HG02642 (cell line): Measurements from ENCODE around the gene LYZL1.
"Not testable (repeated sequence)": the region's sequence is repeated elsewhere in the genome, so short reads cannot be mapped to it uniquely, and the experiment has no call there.

Experiments used
- ATAC-seq: cut with Tn5 transposase; IDR thresholded peaks from one replicate; pipeline ENCODE4 v1.9.1; 2021; ENCODE audit warnings: mild to moderate bottlenecking; ENCODE audit not compliant: unreplicated experiment, poor library complexity

LYZL1 gene

DNA sequence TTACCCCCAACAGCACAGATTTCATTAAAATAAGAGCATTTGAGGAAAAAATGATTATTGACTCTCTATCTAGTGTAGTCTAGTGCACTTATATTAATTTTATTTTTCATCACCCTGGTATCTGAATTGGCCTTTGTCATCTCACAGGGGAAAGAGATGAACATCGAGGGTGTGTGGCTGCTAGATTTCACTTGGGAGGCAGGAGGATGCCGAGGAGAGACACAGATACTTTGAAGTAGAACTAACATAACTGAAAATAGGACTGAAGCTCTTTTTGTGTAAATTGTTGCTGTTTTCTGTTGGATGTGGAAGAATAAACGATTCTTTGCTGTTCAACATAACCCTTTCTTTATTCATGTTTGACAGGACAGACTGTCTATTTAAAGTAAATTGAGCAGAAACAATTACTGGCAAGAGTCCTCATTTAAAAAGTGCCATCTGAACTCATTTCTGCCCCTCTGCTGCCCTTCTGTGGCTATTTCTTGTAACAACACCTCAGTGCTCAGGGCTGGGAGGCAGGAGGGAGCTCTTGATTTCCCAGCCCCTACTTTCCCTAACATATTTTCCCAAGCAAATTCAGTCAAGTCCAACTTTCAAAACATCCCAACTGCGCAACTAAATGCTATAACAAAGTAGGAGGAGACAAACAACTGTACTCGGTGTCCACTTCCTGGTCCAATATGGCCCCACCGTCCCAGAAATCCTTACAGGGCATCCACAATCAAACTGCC, 15.6 kb downstream of the LYZL1 start:
- ATAC-seq, result no peak

DNA sequence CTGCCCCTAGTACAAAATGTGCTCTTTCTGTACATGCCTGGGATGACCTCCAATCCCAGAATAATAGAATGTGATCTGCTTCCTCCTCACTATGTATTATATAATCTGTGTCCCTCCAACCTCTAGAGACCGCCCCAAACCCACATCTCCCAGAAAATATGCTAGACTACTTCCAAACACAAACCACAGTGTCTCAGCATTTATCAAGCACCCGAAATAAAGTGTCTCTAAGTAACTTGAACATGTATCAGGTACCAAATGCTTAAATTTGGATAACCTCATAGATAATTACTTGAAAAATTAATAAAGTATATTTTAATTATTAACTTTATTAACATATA, 16.1 kb downstream of the LYZL1 start:
- no peak for ATAC-seq

DNA sequence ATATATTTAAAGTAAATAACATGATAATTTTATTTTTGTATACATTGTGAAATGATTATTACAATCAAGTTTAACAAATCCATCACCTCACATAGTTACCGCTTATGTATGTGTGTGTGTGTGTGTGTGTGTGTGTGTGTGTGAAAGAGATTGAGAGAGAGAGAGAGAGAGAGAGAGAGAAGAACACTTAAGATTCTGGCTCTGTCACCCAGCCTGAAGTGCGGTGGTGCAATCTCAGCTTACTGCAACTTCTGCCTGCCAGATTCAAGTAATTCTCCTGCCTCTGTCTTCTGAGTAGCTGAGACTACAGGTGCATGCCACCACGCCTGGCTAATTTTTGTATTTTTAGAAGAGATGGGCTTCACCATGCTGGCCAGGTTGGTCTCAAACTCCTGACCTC, 17.8 kb downstream of the LYZL1 start:
- ATAC-seq, result no peak

DNA sequence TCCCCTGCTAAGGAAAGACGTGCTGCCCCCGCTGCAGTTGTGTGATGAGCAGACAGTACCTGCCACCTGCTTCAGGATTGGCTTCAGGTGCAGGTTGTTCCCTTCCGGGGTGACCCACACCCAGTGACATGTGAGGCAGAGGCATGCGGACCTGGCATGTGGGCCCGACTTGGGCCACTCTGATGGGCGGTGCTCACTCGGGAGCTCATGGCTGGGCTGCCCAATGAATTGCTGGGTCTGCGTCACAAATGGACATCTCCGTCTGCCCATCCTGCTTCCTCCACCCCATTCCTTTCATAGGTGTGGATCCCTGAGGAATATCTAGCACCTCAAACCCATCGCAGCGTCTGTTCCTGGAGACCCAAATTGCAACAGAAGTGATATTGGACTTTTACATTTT, 19.3 kb downstream of the LYZL1 start:
- not testable (repeated sequence) for ATAC-seq

DNA sequence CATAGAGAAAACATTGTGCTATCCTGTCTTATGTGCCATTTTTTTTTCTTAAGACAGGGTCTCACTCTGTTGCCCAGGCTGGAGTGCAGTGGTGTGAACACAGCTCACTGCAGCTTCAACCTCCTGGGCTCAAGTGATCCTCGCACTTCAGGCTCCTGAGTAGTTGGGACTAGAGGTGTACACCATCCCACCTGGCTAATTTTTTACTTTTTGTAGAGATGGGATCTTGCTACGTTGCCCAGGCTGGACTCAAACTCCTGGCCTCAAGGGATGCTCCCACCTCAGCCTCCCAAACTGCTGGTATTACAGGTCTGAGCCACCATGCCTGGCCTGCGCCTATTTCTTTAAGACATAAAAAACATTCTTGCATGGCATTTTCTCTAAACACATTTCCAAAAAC, 20.6 kb downstream of the LYZL1 start:
- ATAC-seq, result no peak

DNA sequence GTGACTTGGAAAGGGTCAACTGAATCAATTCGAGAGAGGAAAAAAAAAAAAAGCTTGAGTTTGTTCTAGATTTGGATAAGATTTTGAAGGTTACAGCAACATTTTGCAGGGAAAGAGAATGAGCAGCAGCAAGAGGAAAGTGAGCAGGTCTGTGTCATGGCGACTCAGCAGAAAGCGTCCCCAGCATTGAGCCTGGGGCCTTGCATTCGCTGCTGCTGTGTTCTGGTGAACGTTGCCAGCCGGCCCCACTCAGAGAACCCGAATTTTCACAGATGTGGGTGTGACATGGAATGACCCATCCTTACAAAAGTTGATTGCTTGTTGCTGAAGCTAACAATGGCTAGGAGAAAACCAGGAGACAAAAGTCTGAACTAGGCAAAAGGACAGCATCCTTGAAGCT, 21.6 kb downstream of the LYZL1 start:
- not testable (repeated sequence) for ATAC-seq

DNA sequence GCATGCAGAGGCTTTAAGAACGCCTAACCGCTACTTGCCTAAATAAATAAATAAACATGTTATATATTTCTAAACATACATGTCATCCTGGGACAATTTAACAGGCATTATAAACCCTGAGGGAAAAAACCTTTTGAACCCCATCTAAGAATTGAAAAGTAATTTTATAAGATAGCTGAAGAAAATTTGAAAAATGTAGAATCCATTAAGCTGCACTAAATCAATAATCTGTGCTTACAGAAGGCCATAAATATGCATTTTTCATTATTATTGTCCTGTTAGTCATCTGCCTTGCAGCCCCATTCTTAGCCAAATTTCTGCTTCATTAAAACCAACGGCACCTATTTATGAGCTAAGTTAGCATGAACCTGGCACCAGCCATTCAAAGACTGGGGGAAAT, 24.2 kb downstream of the LYZL1 start:
- no peak for ATAC-seq

DNA sequence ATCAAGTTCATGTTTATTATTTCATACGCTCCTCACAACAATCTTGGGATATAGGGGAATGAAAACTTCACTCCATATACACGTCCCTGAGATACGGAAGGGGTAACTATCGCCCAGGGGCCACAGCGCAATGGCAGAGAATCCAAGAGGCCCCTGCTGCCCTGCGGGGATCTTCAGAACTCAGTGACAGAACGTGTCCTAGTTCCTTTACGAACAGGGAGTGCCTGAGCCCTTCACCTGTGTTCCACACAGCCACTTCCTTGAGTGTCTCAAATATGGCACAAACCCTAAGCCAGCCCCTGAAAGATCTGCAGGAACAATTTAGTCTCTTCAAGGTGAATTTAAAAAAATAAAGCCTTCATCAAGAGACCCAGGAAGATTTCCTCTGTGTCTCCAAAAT, 25.9 kb downstream of the LYZL1 start:
- no peak for ATAC-seq

DNA sequence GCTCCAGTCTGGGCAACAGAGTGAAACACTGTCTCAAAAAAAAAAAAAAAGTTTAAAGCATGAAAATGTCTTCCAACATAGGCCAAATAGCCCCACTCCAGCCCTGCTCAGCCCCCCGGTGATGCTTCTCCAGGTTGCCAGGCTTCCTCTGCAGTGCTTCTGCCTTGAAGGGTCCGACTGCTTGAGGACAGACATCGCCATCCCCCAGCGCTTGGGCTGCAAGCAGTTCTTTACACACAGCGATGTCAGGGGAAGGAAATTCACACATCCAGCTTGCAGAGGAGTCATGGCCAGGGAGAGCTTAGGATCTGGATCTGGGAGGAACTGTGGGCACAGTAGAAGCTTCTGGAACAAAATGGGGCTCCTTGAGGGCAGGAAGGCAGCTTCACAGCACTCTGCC, 26.9 kb downstream of the LYZL1 start:
- ATAC-seq, result no peak

DNA sequence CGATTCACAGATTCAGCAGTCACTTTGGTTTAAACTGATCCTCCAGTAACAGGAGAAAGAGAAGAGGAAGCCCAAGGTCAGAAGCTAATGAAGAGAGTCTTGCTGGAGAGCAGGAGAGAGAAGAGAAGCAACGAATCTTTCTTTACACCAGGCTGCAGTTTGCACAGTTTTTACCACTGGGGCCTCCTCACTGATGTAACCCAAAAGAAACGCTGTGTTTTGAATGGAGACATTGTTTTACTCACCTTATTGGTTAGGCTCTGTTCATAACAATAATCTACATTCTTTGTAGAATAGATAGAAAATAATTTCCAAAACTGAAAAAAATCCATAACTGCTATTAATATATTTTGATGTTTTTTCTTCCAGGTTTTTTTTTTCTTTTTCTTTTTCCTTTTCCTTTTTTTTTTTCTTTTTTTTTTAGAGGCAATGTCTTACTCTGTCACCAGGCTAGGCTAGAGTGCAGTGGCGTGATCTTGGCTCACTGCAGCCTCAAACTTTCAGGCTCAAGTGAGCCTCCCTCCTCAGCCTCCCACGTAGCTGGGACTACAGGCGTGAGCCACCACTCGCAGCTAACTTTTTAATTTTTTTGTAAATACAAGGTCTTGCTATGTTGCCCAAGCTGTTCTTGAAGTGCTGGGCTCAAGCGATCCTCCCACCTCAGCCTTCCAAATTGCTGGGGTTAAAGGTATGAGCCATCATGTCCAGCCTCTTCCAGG, 27.6 kb downstream of the LYZL1 start:
- no peak for ATAC-seq

DNA sequence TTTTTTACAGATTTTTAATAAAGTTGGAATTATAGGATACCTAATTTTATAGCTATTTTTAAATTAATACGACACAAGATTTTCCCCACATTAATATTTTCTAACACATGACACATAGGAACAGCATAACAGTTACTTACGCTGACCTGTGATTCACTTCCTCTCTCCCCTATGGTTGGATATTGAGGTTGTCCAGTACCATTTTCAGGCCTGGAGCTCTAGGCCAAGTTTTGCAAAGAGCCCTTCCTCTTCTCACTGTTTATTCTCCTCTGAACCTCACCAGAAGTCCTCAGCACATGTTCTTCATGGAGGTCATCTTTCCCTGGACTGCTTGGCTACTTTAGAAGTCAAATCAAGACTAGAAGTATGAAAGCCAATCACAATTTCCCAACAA, 28.2 kb downstream of the LYZL1 start:
- no peak for ATAC-seq

DNA sequence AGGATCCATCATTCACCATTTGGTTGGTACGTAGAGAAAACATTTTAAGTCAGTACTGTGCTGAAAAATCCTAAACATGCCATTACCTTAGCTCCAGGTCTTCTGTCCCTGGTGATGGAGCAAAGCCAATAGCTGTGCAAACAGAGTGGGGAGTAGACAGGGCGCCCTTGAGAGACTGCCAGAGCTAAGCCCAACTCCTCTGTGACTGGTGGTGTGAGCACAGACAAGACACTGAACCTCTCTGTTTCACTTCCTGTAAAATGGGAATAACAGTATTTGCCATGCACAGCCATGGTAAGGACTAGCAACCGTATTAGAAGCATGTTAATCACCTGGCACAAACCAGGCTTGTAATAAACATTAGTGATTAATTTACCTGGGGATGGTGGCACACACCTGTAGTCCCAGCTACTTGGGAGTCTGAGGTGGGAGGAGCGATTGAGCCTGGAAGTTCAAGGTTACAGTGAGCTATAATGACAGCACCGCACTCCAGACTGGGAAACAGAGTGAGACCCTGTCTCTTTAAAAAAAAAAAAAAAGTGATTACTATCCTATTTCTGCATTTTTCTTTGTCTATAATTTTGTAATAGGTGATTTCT, 28.7 kb downstream of the LYZL1 start:
- ATAC-seq, result no peak

DNA sequence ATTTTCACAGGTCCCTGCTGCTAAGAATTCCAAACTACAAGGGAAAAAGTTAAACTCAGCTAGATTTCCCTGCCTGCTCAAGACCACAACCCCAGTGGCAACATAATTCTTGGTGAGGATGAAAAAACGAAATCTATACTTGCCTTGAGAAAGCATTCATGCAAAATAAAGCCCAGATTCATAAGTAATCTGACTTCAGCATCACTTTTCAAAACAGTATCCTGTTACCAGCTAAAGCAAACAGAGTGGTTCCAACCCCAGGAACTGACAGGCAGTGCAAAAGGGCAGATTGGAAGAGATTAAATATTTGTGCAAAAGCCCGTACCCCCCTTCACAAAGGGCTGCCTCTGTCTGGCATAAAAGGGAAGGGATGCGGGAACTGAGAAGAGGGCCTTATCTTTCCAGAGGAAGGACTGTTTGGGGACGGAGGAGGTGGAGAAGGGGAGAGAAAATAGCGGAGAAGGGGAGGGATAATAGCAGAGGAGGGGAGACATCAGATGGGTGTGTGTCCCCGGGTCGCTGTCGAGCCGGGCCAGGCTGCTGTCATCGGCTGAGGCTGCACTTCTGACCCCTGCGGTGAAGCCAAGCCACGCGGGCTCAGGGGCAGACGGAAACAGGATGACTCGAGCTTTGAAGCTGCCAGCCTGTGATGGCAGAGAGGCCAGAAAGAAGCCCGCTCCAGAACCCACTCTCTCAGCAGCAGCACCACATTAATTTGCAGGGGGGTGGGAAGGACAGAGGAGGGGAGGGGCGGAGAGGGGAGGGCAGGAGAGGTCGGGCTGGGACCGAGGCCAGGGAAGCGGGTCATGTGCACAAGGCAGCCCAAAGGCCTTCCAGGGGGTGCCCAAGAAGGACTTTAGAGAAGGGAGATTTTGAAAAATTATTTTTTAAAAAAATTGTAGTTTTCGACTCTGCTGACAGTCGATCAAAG, 29.5 kb downstream of the LYZL1 start:
- ATAC-seq, result not testable (repeated sequence)

DNA sequence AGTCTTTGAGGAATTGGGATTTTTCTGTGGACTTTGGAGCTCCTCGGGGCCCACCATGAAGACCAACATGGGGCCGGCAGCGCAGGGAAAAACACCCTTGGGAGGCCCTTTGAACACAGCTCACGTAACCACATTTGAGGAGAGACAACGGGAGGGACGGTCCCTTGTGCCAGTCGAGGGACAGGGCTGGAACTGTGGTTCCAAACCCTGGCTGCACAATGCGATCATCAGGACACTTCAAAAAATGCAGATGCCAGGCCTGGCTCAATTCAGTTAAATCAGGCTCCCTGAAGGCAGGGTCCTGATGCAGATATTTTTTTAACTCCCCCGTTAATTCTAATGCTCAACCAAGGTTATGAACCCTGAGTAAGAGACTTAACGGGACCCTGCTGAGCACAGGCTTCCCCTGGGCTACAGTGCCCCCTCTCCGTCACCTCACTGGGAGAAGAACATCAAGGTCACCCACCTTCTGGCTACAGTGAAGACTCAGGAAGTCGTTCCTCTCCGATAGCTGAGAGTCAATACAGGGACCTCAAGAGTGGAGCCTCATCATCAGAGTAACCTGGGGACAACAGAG, 30.4 kb downstream of the LYZL1 start:
- ATAC-seq, result no peak

DNA sequence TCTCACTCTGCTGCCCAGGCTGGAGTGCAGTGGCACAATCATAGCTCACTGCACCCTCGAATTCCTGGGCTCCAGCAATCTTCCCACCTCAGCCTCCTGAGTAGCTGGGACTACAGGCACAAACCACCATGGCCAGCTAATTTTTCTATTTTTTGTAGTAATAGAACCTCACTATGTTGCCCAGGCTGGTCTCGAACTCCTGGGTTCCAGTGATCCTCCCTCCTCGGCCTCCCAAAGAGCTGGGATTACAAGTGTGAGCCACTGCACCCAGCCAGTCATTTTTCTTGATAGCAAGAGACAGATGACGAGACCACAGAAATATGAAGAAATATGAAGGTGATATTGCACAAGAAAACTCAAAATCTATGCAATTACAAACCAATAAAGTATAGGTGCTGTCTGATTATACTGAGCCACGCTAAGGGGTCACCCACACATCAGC, 31.8 kb downstream of the LYZL1 start:
- not testable (repeated sequence) for ATAC-seq

DNA sequence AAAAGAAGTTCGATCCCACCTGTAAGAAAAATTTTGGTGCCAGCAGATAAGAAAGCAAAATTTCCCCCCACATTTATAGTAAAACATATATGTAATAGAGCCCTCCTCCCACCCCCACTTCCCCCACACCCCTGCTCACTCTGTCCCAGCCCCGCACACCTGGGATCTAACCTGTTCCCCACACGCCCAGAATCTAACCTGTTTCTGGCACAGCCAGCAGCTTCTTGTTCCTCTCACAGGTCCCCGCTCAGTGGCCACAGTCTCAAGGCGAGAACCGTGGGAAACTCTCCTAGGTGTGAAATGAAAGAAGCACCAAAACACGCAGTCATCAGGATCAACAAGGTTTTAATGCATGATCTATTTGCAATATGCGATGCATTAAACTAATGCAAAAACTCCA, 32.8 kb downstream of the LYZL1 start:
- no peak for ATAC-seq

DNA sequence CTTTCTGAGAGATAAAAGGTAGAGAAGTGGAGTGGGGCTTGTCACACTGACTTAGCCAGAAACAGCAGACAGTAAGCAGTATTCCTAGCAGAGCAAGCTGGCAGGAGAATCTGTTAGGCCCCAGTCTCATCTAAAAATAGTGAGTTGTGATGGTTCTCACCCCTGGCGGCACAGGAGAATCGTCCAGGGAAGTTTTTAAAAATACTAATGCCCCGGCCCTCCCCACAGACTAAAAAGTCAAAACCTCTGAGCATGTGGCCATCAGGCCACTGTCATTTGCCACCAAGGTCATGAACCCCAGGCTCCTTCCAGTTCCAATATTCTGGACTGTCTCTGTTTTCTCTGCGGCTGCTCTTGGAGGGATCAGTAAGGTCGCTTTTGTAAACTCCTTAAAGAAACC, 34.0 kb downstream of the LYZL1 start:
- no peak for ATAC-seq

DNA sequence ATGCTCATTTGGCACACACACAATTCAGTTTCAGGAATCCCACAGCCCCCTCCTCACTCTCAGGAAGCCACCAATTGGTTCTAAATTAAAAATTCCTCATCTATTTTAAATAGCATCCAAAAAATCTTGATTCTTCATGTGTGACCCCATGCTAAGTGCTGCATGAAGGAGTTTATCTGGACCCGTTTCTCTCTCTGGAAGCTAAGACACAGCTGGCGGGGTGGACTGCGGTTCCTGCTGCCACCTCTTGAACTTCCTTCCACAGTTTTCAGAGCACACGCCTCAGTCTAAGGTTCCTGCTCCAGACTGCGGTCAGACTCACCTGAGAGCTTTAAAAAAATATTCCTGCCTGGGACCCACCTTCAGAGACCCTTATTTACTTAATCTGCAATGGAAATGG, 34.5 kb downstream of the LYZL1 start:
- no peak for ATAC-seq

DNA sequence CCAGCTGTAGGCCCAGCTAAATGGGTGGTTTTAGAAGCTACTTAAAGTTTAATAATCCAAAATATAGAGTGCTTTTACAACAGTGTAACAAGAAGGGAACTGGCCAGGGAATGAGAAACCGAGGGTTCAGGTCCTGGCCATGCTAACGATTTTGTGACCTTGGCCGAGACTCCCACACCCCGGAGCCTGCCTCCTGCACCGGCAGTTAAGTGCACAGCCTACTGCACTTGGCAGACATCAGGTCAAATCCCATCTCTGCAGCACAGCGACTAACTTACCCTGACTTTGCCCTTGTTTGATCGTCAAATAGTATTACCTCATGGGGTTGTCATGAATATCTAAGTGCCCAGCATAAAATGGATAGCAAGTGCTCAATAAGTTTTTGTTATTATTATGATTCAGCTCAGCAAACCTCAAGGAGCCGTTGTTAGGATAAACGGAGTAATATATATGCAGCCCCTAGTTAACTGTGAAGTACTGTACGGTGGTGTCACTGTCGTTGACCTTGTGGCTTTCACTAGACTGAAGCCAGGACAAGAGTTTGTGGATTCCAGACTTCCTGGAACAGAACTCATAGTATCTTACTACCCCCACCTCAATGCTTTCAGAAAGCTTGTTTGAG, 35.5 kb downstream of the LYZL1 start:
- ATAC-seq, result no peak

DNA sequence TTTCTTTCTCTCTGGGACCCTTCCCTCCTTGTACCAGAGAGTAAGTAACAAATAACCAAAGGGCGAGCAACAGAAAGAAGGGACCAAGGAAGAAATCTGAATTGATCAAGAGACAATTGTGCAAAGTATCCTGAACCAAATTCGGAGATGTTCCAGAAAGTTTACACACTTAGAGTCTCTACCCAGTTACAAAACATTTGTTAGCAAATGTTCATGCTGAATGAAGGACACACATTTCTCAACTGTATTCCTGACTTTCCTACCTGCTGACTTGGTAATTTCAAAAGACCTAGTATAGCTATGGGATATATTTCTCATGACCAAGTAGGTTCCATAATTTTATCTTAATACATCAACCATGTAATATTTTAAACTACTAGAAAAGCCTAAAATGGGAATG, 37.4 kb downstream of the LYZL1 start:
- no peak for ATAC-seq
